IMR-90 (cell line): Measurements from ENCODE around the gene HES1. TPM values are rescaled to one million over a fixed set of nuclear protein-coding genes. Genes with fewer than 3 reads are reported as not detected.
A peak's percentile ranks its signal among the peaks of the same experiment; 100 is the strongest.

Source experiments
- CEBPB ChIP-seq: IDR thresholded peaks from 2 replicates; pipeline ENCODE4 v1.6.1; 2012; ENCODE audit warnings: low read depth, low read length, improper control_type of control experiment
- MAZ ChIP-seq: IDR thresholded peaks from 2 replicates; pipeline ENCODE4 v1.6.1; 2012; ENCODE audit warnings: low read depth, mild to moderate bottlenecking, low read length, improper control_type of control experiment, moderate library complexity, borderline replicate concordance
- POLR2A ChIP-seq: IDR thresholded peaks from 2 replicates; pipeline ENCODE4 v1.6.1; 2012; ENCODE audit warnings: mild to moderate bottlenecking, low read depth, low read length
- polyA plus RNA-seq, 3 experiments: library from polyadenylated mRNA; depleted of rRNA; stranded (reverse); fragments of >200 nt; gene quantifications; 2 replicates each; pipeline ENCODE4 v1.2.3, GENCODE V29; 2012; ENCODE audit warnings: low replicate concordance in 1 of 3
- total RNA-seq: library from RNA; depleted of rRNA; stranded (reverse); fragments of >200 nt; gene quantifications from 2 replicates; pipeline ENCODE4 v1.2.3, GENCODE V29; 2012
- TF ChIP-seq, protein P1 (sequence below): fragments of 150-350 bp; IDR thresholded peaks from 2 replicates; pipeline ENCODE4 v1.6.1; 2017; ENCODE audit warnings: mild to moderate bottlenecking, antibody characterized with exemption, low read length, low read depth

HES1 gene
- total and polyA plus RNA-seq, 2 of the 4 experiments (the other 2 are of a cell fraction) = 3.6 to 6.7 TPM

GRCh38 chr3:194141415-194142155 is 5.6 kb downstream of the HES1 start (continued):
- TF ChIP-seq, protein P1, sequence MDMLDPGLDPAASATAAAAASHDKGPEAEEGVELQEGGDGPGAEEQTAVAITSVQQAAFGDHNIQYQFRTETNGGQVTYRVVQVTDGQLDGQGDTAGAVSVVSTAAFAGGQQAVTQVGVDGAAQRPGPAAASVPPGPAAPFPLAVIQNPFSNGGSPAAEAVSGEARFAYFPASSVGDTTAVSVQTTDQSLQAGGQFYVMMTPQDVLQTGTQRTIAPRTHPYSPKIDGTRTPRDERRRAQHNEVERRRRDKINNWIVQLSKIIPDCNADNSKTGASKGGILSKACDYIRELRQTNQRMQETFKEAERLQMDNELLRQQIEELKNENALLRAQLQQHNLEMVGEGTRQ = no peak
- no peak for TF ChIP-seq CEBPB
- TF ChIP-seq POLR2A = no peak; the same call in 1 of the 2 replicates
- peak; percentile 85 for TF ChIP-seq MAZ
